G401 (cell line): ENCODE data around the gene ZNF593OS. TPM values are rescaled to one million over a fixed set of nuclear protein-coding genes. Genes with fewer than 3 reads are reported as not detected.

ENCODE experiments used
- DNase-seq: peaks from one replicate; pipeline ENCODE4 v3.0.0-alpha.2; 2015; ENCODE audit warnings: low spot score
- in situ Hi-C: cut with HindIII; loops from 2 replicates; pipeline ENCODE4 v1.10.0; 2016; ENCODE audit warnings: low sequenced_read_pairs, mixed read lengths
- total RNA-seq: library from RNA; depleted of rRNA; stranded (reverse); fragments of >200 nt; shearing (Covaris generic); gene quantifications from 2 replicates; pipeline ENCODE4 v1.2.3, GENCODE V29; 2014; rRNA removed

The ZNF593OS gene
- total RNA-seq = not detected in 2 replicates

GRCh38 chr1:26171084-26172072, at the start of gene ZNF593OS:
Gene ZNF593OS, minus strand, starts transcription at chr1:26171832. Its CDS starts 171 bp downstream, at chr1:26171661.
- in situ Hi-C loops = no loop called here
- no peak for DNase-seq

DNA sequence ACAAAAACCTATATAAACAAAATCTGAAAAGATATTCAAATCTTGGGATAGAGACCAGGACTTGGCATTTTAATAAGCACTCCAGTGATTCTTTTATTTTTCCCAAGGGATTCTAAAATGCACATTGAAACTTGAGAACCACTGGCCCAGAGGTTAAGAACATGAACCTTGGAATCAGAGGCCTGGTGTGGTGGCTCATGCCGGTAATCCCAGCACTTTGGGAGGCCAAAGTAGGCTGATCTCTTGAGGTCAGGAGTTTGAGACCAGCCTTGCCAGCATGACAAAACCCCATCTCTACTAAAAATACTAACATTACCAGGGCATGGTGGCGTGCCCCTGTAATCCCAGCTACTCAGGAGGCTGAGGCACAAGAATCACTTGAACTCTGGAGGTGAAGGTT, 49.5 kb upstream of the ZNF593OS start:
- DNase-seq = no peak
- in situ Hi-C loops = no loop called here

DNA sequence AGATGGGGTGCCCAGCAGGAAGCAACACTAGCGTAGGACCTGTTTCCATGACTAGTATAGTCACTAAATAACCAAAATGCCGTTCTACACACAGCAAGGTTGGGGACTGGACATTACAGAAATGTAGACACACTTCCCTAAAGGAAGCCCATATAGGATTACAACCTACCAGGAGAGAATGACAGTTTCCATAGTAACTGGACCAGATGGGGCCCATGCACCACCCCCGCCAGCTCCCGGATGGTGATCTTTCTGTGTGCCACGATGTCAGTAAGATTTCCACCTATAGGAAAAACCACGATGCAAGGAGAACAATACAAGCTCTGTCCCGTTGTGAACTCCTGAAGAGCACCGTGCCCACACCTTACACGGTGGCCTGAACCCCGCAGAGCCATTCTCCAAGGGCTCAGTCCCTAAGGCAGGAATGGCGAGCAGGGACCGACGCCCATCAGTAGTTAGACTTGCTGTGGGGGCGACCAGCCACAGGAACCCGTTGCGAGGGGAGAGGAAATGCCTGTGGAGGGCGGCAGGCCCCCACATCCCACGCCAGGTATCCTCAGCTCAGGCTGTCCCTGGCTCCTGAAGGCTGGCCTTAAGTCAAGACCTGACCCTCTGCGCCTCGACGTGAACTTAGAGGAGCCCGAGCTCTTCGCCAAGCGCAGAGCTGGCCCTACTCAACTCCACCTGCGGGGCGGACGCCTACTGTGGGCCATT, 48.7 kb upstream of the ZNF593OS start:
- in situ Hi-C loops = no loop called here
- peak; percentile 21 for DNase-seq

- no peak for DNase-seq
- in situ Hi-C loops = no loop called here
Observed at GRCh38 chr1:26218906-26219494, 47.4 kb upstream of the ZNF593OS start.

DNA sequence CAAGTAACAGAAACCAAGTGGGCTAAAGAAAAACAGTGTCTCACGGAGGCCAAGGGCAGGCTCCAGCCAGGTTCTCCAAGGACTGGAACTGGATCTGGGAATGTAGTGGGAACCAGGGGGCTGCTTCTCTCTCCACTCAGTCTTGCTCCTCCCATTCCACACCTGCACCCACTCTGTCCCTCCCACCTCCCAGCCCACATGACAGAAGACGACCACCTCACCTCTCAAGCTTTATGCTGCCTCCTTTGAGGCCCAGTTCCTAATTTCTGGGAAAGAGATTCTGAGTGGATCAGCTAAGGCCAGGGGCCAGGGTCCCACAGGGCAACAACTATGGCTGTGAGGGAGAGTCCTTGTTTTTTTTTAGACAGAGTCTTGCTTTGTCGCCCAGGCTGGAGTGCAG, 43.6 kb upstream of the ZNF593OS start:
- DNase-seq = no peak
- in situ Hi-C loops = no loop called here

DNA sequence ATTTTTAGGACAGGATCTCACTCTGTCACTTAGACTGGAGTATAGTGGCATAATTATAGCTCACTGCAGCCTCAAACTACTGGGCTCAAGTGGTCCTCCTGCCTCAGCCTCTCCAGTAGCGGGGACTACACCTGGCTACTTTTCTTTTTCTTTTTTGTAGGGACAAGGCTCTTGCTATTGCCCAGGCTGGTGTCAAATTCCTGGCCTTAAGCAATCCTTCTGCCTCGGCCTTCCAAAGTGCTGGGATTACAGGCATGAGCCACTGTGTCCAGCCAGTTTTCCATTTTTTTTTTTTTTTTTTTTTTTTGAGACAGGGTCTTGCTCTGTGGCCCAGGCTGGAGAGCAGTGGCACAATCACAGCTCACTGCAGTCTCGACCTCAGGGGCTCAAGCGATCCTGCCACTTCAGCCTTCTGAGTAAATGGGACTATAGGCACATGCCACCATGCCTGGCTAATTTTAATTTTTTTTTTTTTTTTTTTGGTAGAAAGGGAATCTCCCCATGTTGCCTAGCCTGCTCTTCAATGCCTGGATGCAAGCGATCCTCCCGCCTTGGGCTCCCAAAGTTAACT, 41.8 kb upstream of the ZNF593OS start:
- no peak for DNase-seq
- in situ Hi-C loops = no loop called here

DNA sequence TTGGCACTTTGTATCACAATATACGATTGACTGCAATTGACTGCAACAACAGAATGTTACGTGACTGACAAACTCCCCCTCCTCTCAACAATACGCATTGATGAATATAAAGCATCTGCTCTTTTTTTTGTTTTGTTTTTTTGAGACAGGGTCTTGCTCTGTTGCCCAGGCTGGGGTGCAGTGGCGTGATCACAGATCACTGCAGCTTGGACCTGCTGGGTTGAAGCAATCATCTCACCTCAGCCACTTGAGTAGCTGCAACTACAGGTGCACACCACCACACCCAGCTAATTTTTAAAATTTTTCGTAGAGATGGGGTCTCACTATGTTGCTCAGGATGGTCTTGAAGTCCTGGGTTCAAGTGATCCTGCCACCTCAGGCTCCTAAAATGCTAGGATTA, 41.1 kb upstream of the ZNF593OS start:
- in situ Hi-C loops = no loop called here
- no peak for DNase-seq

GRCh38 chr1:26210147-26210870, 38.7 kb upstream of the ZNF593OS start:
- DNase-seq = no peak
- in situ Hi-C loops = no loop called here

DNA sequence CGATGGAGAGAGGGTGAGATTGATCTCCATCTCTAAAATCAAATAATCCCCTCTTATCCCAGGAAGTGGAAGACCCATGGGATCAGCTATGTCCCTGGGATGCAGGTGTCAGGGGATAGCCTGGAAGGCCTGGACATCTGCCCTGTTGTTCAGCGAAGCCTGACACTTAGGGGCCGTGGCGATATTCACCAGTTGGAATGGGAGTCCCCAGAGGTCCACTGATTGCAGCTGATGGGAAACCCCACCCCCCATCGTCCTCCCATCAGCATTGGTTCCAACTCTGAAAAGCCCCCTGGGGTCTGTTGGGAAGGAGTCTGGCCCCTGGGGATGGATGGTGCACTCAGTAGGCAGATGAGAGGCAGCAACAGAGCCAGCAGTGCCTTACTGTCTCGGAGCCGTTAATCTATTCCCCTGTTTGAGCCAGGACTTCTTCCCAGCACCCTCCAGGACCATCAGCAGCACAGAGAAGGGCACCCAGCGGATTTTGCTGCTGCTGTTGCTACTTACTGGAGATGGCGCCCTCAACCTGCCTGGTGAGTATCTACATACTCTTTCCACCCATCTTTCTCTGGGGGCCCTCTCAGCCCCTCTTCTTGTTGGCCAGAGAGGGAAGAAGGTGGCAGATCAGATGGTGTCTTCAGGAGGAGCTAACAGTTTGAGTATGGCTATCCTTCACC, 32.1 kb upstream of the ZNF593OS start:
- no peak for DNase-seq
- in situ Hi-C loops = no loop called here

DNA sequence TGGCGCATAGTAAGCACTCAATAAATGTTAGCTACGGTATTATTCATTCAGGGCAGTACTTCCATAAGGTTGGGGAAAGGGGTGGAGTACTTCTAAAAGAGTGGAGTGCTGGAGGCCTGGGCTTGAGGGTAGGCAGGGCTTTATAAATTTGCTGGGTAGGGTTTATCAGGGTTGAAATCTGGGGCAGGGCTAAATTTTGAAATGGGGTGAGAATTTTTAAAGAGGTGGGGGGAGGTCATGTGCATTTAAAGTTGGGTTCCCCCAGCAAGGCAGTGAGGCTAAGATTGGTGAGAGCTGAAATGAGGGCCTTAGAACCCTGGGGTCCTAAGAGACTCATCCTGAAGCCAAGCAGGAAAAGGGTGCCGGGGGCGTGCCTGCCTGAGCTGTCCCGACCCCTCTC, 28.8 kb upstream of the ZNF593OS start:
- in situ Hi-C loops = no loop called here
- DNase-seq = no peak

DNA sequence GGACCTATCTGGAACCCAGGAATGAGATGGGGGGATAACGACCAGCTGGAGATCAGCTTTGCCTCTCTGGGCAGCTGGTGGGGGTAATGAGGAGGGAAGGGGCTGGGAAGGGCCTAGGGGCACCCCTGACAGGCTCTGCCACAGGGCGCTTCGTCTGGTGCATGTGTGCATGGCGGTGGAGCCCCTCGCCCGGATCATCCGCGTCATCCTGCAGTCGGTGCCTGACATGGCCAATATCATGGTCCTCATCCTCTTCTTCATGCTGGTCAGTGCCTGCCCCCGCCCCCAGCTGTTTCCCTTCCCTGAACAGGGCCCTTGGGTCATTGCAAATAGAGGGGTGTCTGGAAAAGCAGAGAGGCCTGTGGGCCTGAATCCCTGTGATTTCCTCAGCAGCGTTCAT, 26.2 kb upstream of the ZNF593OS start:
- in situ Hi-C loops = no loop called here
- DNase-seq = no peak

DNA sequence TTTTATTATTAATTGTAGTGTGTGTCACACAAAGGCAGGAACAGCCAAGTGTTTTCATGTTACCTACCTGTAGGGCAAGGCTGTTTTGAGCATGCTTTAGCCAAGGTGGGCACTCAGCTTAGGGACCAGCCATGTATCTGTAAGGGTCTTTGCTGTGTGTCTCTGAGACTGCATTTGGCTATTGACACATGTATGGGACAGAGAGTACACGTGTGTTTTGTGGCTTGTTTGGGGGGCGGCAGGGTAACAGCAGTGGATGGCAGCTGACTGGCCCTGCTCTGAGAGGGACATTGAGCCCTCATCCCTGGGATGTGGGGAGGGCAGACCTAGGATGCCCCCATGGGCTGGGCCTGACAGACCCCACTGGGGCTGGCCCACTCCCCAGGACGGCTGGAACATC, 25.7 kb upstream of the ZNF593OS start:
- in situ Hi-C loops = no loop called here
- no peak for DNase-seq

- in situ Hi-C loops = no loop called here
- DNase-seq = no peak
Observed at GRCh38 chr1:26195805-26196204, 24.2 kb upstream of the ZNF593OS start.

- in situ Hi-C loops = no loop called here
- no peak for DNase-seq
Observed at GRCh38 chr1:26191739-26192138, 20.1 kb upstream of the ZNF593OS start.

DNA sequence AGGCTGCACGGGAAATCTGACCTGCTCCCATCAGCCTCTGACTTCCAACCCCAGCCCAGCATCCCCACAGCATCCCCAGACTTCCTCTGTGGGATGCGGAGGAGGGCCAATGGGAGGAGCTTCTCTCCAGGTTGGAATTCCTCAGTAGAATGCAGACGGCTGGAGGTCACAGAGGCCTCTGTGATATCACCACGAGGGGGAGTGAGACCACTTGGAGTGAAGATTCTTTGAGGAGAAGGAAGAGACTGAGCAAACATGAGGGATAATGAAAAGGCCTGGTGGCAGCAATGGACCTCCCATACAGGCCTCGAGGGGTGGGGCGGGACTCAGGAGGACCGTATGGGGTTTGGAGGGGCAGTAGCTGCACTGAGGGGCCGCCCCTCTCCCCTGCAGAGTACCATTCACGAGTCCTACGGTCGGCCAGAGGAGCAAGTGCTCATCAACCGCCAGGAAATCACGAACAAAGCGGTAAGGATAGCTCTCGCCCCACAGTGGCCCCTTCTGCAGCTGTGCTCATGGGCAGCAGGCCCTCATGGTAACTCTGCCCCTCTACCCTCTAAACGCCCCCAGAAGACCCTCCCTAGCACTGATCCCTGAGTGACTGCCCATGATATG, 18.8 kb upstream of the ZNF593OS start, which contains the start of gene CATSPER4:
Gene CATSPER4, plus strand, starts transcription at position 230 of the 615 bp plus-strand sequence. Its CDS starts 26 bp downstream, at position 256.
- peak; percentile 29 for DNase-seq
- in situ Hi-C loops = no loop called here

DNA sequence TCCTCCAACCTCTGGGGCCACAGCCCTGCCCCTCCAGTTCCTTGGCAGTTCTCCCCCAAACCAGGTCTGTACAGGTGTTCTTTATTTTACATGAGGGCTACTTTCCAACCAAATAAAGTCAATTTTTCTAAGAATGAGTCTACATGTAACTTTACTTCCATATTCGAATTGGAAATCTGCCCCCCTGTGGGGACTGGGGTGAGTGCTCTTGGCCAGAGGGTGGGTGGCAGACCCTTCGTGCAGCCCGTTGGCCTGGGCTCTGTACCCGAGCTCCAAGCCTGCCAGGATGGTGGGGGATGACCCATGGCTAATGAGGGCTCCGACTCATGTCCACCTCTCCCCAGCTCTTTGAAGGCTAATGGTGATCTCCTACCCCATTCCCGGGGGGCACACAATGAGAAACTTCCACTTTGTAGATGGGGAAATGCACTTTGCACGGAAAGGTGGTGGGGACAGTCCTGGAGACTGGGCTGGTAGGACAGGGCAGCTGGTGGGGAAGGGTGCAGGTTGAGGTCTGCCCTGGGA, 18.2 kb upstream of the ZNF593OS start:
- in situ Hi-C loops = no loop called here
- no peak for DNase-seq

GRCh38 chr1:26189331-26189730, 17.7 kb upstream of the ZNF593OS start:
- in situ Hi-C loops = no loop called here
- DNase-seq = no peak

DNA sequence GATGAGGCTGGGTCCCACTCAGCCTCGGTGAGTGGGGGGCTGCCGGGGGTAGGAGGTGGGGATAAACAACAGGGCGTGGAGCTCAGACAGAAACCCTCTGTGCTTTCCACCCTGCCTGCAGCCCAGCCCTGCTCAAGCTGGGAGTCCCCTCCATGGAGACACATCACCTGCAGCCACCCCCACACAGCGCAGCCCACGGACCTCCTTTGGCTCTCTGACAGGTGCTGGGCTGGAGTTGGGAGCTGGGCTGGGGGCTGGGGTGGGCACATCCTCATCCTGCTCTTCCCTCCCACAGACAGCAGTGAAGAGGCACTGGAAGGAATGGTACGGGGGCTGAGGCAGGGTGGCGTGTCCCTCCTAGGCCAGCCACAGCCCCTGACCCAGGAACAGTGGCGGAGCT, 16.8 kb upstream of the ZNF593OS start:
- in situ Hi-C loops = no loop called here
- DNase-seq = no peak
